Thyroid gland (tissue), 4 donors: ENCODE data around the gene OTUD7B. TPM values are rescaled to one million over a fixed set of nuclear protein-coding genes. Genes with fewer than 3 reads are reported as not detected.

ENCODE experiments used
- DNase-seq, 2 donors: peaks; one replicate each; pipeline ENCODE4 v3.0.0-alpha.2; 2019
- H3K27ac ChIP-seq, 3 donors: fragments of 200-600 bp; sonication (generic); 1 replicate in 2 of 3; 2 replicates in 1 of 3; pipeline ENCODE4 v1.5.1; 2016 to 2019; ENCODE audit warnings: mild to moderate bottlenecking in 1 of 3, moderate library complexity in 1 of 3
- H3K27me3 ChIP-seq: fragments of 200-600 bp; sonication (generic); one replicate; pipeline ENCODE4 v1.5.1; 2019
- H3K36me3 ChIP-seq, 2 donors: fragments of 200-600 bp; sonication (generic); one replicate each; pipeline ENCODE4 v1.5.1; 2016 to 2019
- H3K4me1 ChIP-seq, 2 donors: fragments of 200-600 bp; sonication (generic); one replicate each; pipeline ENCODE4 v1.5.1; 2017 to 2019
- H3K4me3 ChIP-seq, 3 donors: fragments of 200-600 bp; sonication (generic); replicated peaks in 1 of 3; 1 replicate in 2 of 3; 2 replicates in 1 of 3; pipeline ENCODE4 v1.5.1; 2016; ENCODE audit warnings: mild to moderate bottlenecking in 1 of 3
- H3K9me3 ChIP-seq: fragments of 200-600 bp; sonication (generic); one replicate; pipeline ENCODE4 v1.5.1; 2017
- CTCF ChIP-seq, 6 experiments: fragments of 200-600 bp in 3 of 6; fragments of 450-650 bp in 3 of 6; sonication (generic) in 3 of 6; IDR thresholded peaks; one replicate each; pipeline ENCODE4 v1.5.1; 2016 to 2019; ENCODE audit warnings: antibody characterized with exemption in 6 of 6, mild to moderate bottlenecking in 2 of 6, inconsistent platforms in 1 of 6, moderate library complexity in 1 of 6
- POLR2A ChIP-seq, 2 donors: fragments of 450-650 bp; IDR thresholded peaks; one replicate each; pipeline ENCODE4 v1.6.1; 2017; ENCODE audit warnings: antibody characterized with exemption in 2 of 2, mild to moderate bottlenecking in 2 of 2, moderate library complexity in 1 of 2
- WGBS, 2 donors: methylation state at CpG; one replicate each; pipeline ENCODE4 v1.1.5; 2017; 5-methylcytosine and 5-hydroxymethylcytosine counted together
- intact Hi-C: fragments of 100-400 bp; cut with DNase I; formaldehyde crosslinking; loops from one replicate; pipeline ENCODE4 v1.15.1; 2023
- total RNA-seq, 4 donors: library from RNA; depleted of rRNA; stranded (reverse); fragments of >200 nt; gene quantifications; one replicate each; pipeline ENCODE4 v1.2.3, GENCODE V29; 2016

The OTUD7B gene
- total RNA-seq, 4 donors from 2014 or later, result 15.9 to 39.2 (median 23.2) TPM

- DNase-seq, result no peak
- no peaks in the 10 kb centered on the region for H3K9me3 ChIP-seq
- peaks cover 42 to 43% of the 10 kb centered on the region in 2 donors for H3K36me3 ChIP-seq
- peaks cover 9 to 24% of the 10 kb centered on the region in 2 donors for H3K4me1 ChIP-seq
- H3K27me3 ChIP-seq, result no peaks in the 10 kb centered on the region
- intact Hi-C loops, result no loop called here
- H3K4me3 ChIP-seq, result no peak overlapping the region
- H3K27ac ChIP-seq, result no peak overlapping the region
- WGBS, 2 donors, result 91 to 94% methylated on average over 10 of the region's 10 CpGs
- no peak for TF ChIP-seq CTCF (IDR thresholded peaks at IDR 0.05)
Measured at GRCh38 chr1:149923626-149924025, 86.9 kb downstream of the OTUD7B start.

- Histone ChIP-seq H3K4me3 (peak within 1 kb of the TSS in 2 of 3 donors; percentile 27 to 45), H3K27me3 (no peaks in the 10 kb centered on the region), H3K27ac (no peak within 1 kb of the TSS), H3K9me3 (no peaks in the 10 kb centered on the region), H3K4me1 (peaks cover 0 to 10% of the 10 kb centered on the region in 2 donors), H3K36me3 (peaks cover 4 to 6% of the 10 kb centered on the region in 2 donors)
- 0 to 2% methylated on average over 20 to 24 of the region's 24 CpGs for WGBS, 2 donors
- intact Hi-C loops, result no loop called here
- TF ChIP-seq POLR2A (IDR thresholded peaks at IDR 0.05) (no peak), CTCF (IDR thresholded peaks at IDR 0.05) (no peak)
- peak; percentile 52 to 53 for DNase-seq
Measured at GRCh38 chr1:149917571-149918144, 92.9 kb downstream of the OTUD7B start, which contains the start of gene SV2A. Gene SV2A (minus strand): TSS chr1:149917844. CDS start chr1:149913840, 4,004 bp downstream.

GRCh38 chr1:149916898-149917252 lies 93.7 kb downstream of the OTUD7B start:
- Histone ChIP-seq H3K27ac (no peak overlapping the region), H3K27me3 (no peaks in the 10 kb centered on the region), H3K36me3 (no peaks in the 10 kb centered on the region), H3K4me1 (peaks cover 0 to 10% of the 10 kb centered on the region in 2 donors), H3K9me3 (no peaks in the 10 kb centered on the region), H3K4me3 (peak overlapping the region in 1 of 3 donors; percentile 45)
- TF ChIP-seq POLR2A (IDR thresholded peaks at IDR 0.05) (no peak), CTCF (IDR thresholded peaks at IDR 0.05) (no peak)
- no peak for DNase-seq
- WGBS, 2 donors, result 15 to 21% methylated on average over 10 of the region's 10 CpGs
- intact Hi-C loops, result no loop called here

- Histone ChIP-seq H3K9me3 (no peaks in the 10 kb centered on the region), H3K36me3 (no peaks in the 10 kb centered on the region), H3K4me3 (no peak overlapping the region), H3K4me1 (peaks cover 0 to 10% of the 10 kb centered on the region in 2 donors), H3K27ac (no peak overlapping the region), H3K27me3 (no peaks in the 10 kb centered on the region)
- DNase-seq, result no peak
- intact Hi-C loops, result no loop called here
- TF ChIP-seq POLR2A (IDR thresholded peaks at IDR 0.05) (no peak), CTCF (IDR thresholded peaks at IDR 0.05) (no peak)
- WGBS, 2 donors, result 26 to 33% methylated on average over 9 of the region's 9 CpGs
Measured at GRCh38 chr1:149916193-149916897, 94.2 kb downstream of the OTUD7B start.
